NCI-H2227 (cell line): ENCODE results near the gene ARSG.
"Not testable (repeated sequence)": the region's sequence is repeated elsewhere in the genome, so short reads cannot be mapped to it uniquely, and the experiment has no call there.

Experiments
- DNase-seq: peaks from one replicate; lab custom pipeline; 2025; ENCODE audit not compliant: unreplicated experiment; lab: John Stamatoyannopoulos, UW

Gene ARSG

DNA sequence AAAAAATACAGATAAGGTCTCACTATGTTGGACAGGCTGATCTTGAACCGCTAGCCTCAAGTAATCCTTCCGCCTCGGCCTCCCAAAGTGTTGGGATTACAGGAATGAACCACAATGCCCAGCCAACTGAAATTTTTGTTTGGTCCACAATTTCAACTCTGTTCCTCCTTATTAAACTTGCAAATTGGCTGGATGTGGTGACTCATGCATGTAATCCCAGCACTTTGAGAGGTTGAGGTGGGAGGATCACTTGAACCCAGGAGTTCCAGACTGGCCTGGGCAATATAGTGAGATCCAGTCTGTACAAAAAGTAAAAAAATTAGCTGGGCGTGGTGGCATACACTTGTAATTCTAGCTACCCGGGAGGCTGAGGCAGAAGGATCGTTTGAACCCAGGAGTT, 13.4 kb downstream of the ARSG start:
- no peak for DNase-seq

DNA sequence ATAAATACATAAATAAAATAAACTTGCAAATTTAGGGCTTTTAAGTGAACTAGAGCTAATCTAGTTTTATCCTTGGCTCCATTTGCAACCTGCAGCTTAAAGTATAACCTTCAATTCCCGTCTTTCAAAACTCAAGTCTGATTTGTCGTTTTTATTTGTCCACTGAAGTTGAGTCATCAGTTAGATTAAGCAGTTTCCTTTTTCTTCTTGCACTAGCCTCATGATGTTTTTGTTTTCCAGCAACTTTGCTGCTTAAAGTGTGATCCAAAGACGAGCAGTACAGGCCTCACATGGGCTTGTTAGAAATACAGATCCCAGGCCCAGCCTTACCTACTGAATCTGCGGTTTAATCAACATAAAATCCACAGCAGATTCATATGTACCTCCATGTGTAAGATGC, 13.8 kb downstream of the ARSG start:
- no peak for DNase-seq

DNA sequence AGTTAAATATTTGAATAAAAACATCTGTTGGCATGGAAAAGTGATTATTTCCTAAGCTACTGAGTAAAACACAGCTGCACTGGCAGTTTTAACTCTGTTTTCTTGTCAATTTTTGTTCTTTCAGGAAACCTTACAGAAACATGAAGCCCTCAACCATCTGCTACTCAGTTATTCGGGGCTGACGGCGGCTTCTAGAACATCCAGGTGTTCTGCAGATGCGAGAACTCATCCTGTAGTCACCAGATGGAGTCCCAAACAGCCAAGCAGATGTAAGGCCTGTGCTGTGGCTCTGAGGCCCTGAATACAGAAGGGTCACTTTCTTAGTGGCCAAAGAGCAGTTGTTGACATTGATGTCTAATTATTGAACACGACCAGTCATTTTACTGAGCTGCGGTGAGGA, 15.5 kb downstream of the ARSG start:
- no peak for DNase-seq

DNA sequence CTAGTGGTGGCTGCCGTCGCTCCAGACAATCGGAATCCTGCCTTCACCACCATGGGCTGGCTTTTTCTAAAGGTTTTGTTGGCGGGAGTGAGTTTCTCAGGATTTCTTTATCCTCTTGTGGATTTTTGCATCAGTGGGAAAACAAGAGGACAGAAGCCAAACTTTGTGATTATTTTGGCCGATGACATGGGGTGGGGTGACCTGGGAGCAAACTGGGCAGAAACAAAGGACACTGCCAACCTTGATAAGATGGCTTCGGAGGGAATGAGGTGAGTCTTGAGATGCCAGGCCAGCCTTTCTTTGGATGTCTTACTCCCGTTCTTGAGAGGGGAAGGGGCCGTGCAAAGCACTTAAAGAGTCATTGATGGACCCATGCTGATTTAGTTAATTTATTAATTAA, 16.1 kb downstream of the ARSG start:
- DNase-seq = no peak

DNA sequence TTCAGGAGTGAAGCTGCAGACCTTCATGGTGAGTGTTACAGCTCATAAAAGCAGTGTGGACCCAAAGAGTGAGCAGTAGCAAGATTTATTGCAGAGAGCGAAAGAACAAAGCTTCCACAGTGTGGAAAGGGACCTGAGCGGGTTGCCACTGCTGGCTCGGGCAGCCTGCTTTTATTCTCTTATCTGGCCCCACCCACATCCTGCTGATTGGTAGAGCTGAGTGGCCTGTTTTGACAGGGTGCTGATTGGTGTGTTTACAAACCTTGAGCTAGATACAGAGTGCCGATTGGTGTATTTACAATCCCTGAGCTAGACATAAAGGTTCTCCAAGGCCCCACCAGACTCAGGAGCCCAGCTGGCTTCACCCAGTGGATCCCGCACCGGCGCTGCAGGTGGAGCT, 17.2 kb downstream of the ARSG start:
- DNase-seq = not testable (repeated sequence)

DNA sequence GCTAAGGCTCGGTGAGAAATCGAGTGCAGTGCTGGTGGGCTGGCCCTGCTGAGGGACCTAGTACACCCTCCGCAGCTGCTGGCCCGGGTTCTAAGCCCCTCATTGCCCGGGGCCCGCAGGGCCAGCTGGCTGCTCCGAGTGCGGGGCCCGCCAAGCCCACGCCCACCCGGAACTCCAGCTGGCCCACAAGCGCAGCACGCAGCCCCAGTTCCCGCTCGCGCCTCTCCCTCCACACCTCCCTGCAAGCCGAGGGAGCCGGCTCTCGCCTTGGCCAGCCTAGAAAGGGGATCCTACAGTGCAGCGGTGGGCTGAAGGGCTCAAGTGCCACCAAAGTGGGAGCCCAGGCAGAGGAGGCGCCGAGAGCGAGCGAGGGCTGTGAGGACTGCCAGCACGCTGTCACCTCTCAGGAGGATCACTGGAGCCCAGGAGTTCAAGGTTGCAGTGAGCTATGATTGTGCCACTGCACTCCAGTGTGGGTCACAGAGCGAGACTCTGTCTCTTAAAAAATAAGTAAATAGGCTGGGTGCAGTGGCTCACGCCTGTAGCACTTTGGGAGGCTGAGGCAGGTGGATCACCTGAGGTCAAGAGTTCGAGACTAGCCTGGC, 17.9 kb downstream of the ARSG start:
- DNase-seq = not testable (repeated sequence)

DNA sequence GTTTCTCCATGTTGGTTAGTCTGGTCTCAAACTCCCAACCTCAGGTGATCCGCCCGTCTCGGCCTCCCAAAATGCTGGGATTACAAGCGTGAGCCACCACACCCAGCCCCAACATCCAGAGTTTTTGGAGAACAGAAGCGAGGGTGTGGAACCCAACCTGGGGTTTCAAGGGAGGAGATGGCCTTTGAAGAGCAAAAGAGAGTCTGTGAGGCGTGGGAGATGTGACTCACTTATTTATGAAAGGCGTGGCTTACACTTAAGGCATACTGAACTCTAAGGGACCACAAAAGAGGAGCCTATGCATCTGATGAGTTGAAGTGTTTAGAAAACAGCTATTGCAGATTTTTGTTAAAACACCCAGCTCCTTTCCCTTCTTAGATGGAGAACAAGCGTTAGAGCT, 18.9 kb downstream of the ARSG start:
- DNase-seq = no peak

DNA sequence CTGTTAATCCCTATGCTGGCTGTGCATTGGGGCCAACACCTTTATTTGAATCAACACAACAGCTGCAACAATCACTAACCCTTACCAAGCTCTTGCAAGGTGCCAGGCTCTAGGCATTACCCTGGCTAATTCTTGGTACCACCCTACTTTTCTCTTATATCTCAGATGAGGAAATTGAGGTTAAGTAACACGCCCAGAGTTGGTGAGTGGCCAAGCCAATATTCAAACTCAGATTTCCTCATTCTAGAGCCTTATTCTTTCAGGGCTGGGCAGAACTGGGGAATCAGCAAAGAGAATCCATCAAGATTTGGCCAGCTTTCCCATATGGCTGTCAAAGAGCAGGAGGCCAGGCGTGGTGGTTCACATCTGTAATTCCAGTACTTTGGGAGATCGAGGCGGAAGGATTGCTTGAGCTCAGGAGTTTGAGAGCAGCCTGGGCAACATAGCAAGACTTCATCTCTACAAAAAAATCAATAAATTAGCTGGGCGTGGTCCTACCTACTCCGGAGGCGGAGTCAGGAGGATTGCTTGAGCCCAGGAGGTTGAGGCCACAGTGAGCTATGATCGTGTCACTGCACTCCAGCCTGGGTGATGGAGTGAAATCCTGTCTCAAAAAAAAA, 23.7 kb downstream of the ARSG start:
- DNase-seq = no peak

DNA sequence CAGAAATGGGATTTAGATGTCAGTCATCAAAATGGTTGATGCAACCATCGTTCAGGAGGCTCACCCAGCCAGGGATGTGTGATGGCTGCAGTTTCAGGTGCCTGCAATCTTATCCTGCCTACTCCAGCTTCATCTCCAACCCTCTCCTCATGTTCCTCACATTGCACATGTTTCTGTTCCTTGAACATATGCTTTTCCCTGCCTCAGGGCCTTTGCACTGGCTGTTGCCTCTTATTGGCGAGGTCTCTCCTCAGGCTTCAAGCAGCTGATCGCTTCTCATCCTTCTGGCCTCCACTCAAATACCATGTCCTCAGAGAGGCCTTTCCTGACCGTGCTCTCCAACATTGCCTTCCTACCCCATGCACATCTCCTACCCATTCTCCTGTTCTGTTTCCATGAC, 24.6 kb downstream of the ARSG start:
- no peak for DNase-seq

DNA sequence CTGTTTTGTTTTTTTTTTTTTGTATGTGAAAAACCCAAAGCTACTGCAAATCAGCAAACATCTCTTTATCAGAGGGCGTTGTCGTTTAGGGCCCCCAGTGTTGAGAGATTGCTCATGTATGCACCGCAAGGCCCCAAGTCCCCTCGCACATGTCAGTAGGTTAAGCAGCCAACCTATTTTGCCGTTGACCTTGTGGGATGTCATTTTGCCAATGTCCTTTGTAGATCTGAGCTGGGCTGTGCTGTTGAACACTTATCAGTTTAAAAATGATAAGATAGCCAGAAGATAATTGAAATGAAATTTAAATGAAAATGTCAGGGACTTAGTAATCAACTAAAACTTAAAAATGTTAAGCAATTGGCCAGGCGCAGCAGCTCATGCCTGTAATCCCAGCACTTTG, 26.2 kb downstream of the ARSG start:
- no peak for DNase-seq

DNA sequence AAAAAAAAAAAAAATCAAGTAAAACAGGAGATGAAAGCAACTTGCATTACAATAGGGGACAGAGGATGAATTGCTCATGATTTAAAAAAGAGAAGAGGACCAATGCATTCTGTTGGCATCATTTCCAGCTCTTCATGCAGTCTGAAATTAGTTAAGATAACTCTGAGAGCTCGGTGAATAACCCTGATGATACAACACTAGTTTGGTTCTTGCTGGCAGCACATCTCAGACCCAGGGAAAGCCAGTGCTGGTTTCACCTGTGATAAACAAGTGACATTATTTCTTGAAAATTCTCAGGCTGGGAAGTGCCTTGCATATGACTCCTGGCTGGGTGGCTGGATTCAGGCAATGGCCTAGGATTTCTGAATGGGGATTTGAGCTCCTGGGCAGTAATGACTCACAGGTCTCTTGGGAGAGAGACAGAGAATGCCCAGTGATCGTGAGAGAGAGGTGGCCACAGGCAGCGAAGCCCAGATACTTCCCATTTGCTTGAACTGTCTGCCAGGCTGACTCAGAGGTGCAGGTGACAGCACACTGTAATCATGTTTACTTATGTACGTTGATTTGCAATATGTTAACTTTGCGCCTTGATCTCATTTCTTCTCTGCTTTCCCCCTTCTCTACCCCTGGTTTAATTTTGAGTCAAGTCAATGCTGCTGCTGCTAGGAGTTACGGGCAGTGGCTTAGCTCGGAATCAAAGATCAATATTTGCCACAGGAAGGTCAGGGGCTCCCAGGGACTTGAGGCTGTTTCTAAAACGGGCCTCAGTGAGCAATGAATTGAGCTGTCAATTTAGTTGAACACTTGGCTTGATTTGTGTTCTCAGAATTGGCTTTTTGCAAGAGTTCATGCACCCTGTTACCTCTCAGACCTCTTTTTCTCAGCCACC, 27.1 kb downstream of the ARSG start:
- no peak for DNase-seq

DNA sequence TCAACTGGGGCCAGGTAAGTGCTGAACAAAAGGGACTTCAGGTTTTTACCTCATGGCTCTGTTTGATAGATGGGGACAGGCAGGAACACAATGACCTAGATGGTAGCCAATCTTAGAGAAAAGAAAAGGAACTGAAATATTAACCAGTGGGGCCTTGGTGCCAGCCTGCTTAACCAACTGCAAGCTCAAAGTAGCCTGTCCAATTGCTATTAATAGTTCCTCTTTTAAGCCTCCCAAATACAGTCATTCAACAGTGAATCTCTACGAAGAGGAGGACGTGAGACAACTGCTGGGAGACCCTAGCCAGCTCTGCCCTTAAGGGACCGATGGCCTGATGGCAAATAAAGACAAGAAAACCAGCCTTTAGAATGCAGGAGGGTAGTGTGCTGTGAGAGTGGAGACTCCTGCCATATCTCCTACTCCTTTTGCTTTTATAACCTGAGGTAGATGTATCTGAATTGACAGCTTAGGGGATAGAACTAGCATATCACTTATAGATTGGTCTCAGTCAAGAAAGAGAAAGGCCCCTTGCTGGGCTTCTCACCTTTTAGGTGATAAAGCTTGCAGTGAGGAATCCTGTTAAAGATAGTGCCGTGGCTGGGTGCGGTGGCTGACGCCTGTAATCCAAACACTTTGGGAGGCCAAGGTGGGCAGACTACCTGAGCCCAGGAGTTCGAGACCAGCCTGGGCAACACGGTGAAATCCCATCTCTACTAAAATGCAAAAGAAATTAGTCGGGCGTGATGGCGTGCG, 28.3 kb downstream of the ARSG start:
- DNase-seq = no peak

DNA sequence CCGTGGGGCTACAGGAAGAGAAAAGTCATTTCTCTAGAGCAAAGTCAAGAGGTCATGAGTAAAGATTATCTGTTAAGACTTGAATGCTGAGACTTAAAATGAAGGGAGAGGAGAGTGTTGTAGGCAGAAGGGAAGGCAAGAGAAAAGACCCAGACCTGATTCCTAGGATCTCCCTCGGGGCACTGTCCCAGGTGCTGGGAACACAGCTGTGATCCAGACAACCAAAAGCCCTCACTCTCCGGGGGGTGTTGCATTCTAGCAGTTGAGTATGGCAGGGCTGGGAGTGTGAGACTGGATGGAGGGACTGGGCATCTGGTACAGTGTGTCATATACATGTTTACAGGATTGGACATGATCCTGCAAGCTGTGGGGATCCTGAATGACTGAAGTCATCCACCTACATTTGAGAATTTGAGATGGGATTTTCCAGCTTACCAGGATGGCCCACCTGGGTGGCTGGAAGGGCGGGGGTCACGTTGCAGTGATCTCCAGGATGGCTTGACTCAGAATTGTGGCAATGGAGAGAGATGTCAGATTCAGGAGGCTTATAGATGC, 29.1 kb downstream of the ARSG start:
- DNase-seq = no peak

DNA sequence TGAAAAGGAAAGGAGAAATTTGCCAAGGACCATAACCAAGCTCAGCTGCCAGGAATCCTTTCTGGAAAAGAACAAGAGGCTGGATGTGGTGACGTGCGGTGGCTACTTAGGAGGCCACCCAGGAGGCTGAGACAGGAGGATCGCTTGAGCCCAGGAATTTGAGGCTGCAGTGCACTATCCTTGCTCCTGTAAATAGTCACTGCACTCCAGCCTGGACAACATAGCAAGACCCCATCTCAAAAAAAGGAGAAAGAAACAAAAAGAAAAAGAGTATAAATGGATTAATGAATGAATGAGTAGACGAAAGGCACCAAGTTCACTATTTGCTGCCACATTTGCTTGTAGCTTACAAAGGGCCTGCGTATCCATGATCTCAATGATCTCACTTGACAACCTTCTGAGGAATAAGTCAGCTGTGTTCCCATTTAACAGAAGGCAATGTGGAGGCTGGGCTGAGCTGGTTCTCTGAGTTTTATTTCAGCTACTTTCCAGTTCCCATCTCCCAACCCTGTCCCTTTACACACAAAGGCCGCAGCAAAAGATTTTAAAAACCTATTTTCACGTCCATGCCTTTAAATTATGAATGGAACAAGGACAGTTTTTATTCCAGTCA, 29.8 kb downstream of the ARSG start:
- no peak for DNase-seq

DNA sequence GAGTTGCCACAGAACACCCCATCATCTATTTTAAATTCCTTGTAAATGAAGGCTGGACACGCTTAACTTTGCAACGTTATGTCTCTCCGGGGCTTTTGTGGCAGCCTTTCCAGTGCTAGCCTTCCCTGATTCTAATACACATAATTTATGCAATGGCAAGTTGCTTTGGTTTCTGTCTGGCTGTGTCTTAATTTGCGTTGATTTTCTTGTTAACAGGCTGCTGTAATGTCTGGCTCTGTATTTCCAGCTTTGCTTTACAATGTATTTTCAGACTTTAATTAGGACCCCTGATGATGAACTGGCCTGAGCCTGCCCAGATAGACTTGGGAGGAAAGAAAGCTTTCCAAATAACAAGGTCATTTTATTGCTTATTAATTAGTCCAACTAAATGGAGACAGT, 30.3 kb downstream of the ARSG start:
- no peak for DNase-seq

DNA sequence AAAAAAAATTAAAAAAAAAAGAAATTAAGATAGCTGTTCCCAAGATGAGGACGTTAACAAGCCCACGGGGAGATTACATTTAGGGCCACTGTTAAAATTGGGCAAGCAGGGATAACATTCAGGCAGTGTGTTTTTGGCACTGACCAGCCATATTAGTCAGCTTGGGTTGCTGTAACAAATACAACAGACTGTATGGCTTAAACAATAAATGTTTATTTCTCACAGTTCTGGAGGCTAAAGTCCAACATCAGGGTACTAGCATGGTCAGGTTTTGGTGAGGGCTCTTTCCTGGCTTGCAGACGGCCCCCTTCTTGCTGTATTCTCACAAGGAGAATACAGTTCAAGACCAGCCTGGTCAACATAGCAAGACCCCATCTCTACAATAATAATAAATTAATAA, 31.3 kb downstream of the ARSG start:
- no peak for DNase-seq

DNA sequence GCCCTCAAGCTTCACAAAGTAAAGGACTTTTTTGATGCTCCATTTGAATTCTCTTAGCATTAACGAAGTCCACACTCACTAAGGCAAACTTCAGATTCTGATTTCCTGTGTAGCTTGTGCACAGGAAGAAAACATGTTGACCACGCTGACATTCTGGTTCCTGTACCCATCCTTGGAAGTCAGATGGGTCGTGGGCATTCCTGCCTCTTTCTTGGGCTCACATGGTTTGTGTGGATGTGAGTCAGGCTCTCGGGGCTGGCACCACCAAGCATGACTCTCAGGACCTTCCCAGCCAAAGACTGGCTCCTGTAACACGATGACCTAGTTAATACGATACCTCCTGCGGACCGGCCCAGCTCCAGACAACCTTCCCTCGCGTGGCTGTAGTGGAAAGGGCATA, 32.8 kb downstream of the ARSG start:
- no peak for DNase-seq

DNA sequence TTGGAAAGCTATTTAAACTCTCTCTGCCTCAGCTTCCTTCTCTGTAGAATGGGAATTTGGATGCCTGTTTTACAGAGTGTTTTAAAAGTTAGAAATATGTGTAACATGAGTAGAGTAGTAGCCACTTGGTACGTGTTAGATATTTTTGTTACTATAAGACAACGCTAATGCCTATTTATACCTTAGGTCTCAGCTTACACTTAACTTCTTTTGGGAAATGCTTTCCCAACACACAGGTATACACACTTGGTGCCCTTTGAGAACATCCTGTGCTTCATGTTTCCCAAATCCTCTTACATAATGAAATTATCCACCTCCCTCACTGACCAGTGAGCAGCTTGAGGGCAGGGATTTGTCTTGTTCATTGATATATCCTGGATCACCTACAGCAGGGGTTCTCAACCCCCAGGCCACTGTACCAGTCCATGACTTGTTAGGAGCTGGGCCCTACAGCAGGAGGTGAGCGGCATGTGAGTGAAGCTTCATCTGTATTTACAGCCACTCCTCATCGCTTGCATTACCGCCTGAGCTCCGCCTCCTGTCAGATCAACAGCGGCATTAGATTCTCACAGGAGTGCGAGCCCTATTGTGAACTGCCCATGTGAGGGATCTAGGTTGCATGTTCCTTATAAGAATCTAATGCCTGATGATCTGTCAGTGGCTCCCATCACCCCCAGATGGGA, 33.5 kb downstream of the ARSG start:
- DNase-seq = no peak

DNA sequence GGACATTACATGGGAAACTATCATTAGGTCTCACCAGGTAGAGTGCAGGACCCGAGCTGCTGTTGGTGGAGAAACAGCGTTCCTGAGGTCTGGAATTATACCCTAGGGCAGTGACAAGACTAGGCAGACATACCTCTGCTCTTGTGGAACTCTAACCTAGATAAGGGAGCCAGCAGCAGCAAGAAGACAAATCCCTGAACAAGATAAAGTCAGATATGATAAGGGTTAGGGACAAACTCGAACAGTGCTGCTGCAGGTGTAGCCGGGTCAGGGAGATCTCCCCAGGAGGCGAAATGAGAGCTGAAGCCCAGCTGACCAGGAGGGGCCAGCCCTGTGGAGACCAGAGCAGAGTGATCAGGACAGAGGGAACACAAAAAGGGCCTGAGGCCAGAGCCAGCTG, 34.7 kb downstream of the ARSG start:
- DNase-seq = no peak

DNA sequence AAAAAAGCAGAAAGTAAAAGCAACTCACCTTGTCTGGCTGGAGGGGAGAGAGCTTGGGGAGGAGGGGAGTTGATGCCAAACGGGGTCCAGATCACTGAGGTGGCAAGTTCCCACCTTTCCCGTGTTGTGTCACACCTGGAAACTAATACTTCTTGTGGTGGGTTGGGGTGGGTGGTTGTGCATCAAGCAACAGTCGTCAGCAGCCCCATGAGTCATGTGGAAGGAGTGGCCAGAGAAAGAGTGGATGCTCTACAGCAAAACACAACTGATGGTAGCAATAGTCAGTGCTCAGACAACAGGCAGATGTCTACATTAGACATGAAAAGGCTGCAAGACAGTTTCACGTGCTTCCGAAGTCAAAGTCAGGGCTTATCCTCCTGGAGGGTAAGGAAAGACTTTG, 35.4 kb downstream of the ARSG start:
- DNase-seq = no peak
